NCI-H1105 (cell line): ENCODE measurements around the gene PPM1L.
"Not testable (repeated sequence)": the region's sequence is repeated elsewhere in the genome, so short reads cannot be mapped to it uniquely, and the experiment has no call there.

Experiments
- DNase-seq: peaks from one replicate; lab custom pipeline; 2025; lab: John Stamatoyannopoulos, UW

Gene PPM1L

DNA sequence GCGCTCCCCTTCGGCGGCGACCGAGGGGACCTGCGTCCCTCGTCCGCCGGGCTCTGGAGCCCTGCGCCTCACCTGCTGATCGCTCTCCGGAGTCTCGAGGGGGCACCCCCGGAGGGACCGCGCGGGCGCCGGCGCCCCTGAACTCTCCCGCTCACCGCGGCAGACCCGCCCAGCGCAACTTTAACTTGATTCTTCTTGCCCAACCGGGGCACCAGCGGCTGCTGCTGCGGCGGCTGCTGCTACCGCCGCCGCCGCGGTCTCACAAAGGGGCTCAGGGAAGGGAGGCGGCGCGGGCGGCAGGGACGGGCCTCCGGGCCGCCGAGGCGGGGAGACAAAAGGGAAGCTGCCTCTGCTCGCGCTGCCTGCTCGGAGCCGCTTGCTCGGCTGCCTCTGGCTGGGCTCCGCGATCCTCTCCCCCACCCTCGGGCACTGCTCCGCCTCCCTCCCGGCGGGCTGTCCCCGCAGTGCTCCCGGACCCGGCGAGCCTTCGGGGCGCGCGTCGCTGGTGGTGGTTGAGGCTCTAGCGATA is at the start of gene PPM1L:
Gene PPM1L (plus strand): TSS at position 456 of the 529 bp plus-strand sequence.
- DNase-seq = peak; percentile 82

DNA sequence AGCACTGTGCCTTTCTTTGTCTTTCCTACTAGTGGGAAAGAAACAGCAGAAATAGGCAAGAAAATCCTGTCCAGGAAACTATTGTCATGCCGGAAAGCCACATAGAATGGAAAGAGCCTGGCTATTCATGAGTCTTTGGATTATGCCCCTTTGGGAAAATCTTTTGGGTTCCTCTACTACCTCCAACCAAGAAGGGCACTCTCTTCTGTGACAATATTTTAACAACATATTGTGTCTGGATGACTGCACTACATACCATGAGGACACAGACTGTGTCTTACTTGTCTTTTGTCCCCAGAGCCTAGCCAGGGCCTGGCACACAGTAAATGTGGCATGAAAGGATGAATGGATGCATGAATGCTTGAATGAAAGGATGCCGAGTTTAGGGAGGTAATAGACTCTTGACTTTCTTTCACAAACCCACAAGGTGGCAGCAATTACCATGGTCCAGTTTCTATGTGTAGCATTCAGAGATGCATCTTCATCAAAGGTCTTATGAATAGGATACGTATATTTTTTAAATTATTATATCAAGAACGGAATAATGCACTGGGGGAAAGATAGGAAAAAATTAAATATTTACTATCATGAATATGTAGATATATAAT is 48.7 kb upstream of the PPM1L start:
- DNase-seq = peak; percentile 76

DNA sequence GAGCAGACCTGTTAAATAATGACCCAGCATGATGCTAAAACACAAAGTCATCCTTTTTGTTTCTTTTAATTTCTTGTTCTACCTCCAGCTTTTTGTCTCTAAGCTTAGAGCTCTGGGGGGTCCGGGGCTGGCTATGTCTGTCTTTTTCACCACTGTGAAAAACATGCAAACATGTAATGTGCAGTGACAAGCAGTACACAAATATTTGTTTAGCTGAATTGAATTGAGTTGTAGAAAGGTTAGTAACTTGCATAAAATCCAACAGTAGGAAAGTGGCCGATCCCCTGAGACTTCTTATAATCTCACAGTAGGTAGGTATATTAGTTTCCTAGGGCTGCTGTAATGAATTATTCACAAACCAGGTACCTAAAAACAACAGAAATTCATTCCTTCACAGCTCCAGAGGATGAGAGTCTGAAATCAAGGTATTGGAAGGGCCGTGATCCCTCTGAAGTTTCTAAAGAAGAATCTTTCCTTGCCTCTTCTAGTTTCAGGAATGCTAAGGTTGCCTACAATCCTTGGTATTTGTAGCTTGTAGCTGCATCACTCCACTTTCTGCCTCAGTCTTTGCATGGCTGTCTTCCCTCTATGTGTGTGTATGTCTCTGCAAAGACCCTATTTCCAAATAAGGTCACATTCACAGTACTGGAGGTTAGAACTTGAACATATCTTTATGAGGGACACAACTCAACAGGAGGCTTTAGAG is 46.4 kb upstream of the PPM1L start:
- no peak for DNase-seq

DNA sequence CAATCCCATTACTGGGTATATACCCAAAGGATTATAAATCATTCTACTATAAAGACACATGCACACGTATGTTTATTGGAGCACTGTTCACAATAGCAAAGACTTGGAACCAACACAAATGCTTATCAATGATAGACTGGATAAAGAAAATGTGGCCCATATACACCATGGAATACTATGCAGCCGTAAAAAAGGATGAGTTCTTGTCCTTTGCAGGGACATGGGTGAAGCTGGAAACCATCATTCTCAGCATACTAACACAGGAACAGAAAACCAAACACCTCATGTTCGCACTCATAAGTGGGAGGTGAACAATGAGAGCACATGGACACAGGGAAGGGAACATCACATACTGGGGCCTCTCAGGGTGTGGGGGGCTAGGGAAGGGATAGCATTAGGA is 42.9 kb upstream of the PPM1L start:
- not testable (repeated sequence) for DNase-seq

DNA sequence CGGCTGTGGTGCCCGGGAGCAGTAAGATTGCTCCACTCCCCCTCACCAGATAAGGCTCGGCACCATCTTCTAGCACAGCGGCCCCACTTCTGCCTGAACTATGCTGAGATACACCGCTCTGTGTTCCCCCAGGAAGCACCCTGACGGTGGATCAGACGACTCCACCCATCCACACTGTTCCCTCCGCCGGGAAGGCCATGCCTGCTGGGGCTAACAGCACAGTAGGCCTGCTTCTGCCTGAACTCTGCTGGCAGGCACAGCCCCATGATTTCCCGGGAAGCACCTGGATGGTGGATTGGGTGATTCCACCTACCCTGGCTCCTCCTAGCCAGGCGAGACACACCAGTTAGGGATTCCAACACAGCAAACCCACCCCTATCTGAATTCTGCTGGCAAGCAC is 36.3 kb upstream of the PPM1L start:
- no peak for DNase-seq

DNA sequence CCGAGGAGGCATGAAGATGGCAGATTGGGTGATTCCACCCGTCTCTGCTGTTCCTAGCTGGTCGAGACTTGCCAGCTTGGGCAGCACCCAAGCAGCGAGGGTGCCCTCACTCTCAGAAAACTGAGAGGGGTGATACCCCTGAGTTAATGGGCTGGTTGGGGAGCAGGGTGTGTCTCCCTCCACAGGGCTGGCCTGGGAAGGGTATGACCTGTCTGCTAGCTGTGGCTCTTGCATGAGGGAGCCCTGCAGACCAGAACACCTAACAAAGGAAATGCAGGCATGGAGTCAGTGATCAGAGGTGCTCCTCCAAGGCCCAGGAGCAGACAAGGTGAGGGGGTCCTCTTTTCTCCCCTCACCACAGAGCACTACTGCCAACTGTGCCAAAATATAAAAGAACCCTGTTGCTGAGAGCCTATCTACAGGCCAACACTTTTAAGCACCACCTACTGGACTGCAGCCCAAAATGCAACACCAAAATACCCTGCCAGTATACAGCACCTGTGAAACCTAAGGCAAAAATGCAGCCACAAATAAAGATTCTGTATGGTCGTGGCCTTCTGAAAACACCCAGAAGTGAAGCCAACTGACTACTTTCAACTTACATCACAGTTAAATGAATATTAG is 35.8 kb upstream of the PPM1L start:
- no peak for DNase-seq

DNA sequence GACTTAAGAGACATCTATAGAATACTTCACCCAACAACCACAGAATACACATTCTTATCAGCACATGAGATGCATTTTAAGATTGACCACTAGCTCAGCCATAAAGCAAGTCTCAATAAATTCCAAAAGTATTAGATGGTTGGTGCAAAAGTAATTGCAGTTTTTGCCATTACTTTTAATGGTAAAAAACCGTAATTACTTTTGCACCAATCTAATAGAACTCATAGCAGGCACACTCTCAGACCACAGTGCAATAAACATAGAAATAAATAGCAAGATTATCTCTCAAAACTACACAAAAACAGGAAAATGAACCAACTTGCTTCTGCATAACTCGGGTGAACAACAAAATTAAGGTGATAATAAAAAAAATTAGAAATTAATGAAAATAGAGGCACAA is 33.7 kb upstream of the PPM1L start:
- DNase-seq = no peak

DNA sequence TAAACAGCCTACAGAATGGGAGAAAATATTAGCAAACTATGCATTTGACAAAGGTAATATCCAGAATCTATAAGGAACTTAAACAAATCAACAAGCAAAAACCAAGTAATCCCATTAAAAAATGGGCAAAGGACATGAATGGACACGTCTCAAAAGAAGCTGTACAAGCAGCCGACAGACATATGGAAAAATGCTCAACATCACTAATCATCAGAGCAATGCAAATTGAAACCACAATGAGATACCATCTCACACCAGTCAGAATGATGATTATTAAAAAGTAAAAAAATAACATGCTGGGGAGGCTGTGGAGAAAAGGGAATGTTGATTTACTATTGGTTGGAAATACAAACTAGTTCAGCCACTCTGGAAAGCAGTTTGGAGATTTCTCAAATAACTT is 30.7 kb upstream of the PPM1L start:
- no peak for DNase-seq

DNA sequence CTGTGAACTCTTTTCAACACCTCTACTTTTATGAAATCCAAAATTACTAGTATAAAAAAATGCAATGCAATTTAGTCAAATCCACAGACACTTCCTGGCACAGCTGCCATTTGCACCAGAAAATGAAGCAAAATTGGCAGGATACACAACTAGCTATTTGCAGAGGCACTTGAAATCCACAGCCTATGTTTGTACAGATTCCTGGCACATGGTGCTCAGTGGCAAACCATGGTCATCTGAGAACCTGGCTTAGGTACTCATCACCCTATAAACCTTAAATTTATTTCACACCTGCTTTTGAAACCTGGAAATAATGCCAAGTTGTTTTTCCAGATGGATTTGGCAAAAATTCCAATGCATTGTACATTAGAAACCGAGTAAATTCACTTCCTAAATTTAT is 20.2 kb upstream of the PPM1L start:
- peak; percentile 77 for DNase-seq

DNA sequence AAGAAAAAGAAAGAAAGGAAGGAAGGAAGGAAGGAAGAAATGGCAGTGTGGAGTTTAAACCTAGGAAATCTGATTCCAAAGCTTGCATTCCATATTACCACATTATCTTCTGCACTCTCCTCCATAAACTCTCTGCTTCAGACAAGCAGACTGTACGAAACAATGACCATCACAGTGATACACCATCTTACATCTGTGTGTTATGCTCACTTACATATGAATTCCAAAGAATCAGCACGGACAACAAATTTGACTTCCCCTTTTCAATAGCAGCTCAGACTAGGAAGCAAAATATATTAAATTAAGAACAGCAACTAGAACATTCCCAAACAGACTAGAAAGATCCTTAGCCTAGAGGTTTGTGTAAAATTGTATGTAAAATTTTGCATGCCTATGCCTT is 18.0 kb upstream of the PPM1L start:
- no peak for DNase-seq

DNA sequence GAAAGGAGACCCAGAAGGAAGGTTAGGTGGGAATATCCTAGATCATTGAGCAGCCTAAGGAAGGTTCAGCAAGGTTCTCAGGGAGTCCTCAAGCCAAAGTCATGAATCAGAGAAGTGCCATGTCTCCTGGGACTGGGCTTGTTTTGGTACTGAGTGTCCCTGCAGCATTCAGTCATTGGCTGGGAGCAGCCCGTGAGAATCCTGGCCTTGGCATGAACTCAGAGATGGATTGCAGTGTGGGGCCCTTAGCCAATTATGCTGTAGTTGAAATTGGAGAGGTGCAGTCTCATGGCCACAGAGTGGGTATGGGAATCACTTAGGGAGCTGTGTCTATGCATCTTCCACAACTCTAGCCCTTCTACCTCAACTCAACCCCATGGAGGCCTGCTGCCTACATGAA is 17.0 kb upstream of the PPM1L start:
- no peak for DNase-seq

DNA sequence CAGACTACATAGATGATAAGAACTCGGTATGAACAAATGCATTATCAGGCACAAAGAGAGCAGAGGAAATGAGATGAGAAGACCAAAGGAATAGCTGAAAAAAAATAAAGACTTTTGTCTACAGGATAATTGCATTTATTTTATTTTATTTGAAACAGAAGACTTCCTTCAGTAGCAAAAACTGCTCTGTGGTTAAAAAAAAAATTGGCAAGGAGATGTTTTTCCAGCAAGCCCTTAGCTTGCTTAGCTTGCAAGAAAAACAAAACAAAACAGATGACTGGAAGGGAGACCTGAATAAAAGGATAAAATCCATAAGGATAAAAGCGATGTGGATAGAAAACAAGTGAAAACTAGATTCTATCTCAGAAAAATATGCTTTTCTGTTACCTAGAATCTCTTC is 9.1 kb upstream of the PPM1L start:
- no peak for DNase-seq

DNA sequence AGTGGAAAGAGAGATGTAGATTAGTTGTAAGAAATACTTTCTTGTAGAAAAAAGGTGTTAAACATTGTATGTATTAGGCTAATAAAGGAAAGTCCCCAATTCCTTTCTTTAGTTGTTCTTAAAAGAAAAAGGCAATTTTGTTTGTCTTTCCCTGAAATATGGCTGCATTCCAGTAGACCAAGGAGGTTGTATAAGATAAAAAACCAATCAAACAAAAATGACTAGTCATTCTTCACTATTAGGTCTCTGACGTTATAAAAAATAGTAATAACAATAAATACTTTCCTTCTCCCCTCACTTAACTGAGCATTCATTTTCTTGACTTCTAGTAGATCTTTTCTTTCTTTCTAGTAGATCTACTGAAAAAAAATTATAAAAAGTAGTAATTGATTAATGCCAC is 8.6 kb upstream of the PPM1L start:
- DNase-seq = no peak

DNA sequence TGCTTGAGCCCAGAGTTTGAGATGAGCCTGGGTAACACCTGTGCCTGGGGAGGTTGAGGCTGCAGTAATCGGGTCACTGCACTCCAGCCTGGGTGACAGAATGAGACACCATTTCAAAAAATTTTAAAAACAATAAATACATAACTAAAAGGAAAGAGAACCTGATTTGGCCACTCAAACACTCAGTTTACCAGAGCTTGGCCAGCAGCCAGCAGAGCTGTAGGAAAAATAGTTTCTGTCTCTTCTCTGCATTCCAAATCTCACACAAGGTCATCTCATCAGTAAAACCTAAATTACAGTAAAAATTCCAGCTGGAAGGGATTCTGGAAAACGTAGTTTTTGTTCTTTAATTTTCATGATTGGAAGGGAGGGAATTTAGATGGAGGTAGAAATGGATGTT is 7.8 kb upstream of the PPM1L start:
- no peak for DNase-seq

DNA sequence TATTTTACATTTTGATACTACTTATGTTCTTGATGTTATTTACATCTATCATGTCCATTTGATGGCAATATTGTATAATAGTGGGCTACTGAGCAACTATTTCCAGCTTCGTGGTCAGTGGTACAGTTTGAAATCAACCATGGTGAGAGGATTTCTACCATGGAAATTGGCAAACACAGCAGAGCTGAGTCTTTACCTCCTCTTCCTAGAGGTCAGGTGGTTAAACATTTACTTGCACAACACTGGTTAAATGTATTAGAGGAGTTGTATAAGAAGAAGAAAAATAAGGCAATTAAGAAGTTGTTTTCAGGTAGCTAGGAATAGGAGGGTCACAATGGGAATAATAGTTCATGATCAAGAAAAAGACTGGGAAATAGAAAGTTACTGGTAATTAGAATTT is 7.2 kb upstream of the PPM1L start:
- no peak for DNase-seq

DNA sequence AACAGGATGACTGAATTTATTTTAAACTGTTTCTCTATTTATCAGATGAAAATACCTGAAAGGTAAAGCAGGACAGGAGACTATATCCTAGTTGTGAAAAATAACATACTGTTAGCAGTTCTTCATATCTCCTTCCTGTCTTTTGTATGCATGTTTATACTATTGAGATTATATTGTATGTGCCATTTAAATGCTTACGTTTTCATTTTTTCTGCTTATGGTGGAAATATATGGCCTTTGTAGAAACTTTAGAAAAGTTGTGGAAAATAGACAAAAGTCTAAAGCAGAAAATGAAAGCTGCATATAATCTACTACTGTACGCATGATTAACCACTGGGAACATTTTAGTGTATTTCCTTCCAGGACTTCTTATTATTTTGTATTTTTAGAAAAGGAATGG is 2.1 kb upstream of the PPM1L start:
- no peak for DNase-seq

DNA sequence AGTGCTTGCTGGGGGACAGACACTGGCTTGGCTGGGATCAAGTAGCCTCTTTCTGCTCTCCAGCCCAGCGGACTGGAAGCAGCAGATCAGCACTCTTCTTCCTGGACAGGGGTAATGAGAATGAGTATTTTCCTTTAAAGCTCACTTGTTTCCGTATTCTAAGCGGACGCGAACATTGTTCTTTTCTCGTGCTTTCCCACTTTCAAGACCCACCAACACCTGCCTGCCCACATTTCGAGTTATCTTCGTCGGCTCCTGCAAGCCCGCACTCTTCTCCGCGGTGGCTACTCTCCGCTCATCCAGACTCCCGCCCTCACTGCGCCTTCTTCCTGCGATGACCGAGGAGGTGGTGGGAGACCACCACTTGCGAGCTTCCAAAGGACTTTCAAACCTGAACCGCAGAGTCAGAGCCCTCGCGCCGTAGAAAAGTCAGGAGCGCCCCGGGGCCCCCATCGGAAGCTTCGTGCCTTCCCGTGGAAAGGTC is 1.6 kb upstream of the PPM1L start:
- DNase-seq = peak; percentile 60

DNA sequence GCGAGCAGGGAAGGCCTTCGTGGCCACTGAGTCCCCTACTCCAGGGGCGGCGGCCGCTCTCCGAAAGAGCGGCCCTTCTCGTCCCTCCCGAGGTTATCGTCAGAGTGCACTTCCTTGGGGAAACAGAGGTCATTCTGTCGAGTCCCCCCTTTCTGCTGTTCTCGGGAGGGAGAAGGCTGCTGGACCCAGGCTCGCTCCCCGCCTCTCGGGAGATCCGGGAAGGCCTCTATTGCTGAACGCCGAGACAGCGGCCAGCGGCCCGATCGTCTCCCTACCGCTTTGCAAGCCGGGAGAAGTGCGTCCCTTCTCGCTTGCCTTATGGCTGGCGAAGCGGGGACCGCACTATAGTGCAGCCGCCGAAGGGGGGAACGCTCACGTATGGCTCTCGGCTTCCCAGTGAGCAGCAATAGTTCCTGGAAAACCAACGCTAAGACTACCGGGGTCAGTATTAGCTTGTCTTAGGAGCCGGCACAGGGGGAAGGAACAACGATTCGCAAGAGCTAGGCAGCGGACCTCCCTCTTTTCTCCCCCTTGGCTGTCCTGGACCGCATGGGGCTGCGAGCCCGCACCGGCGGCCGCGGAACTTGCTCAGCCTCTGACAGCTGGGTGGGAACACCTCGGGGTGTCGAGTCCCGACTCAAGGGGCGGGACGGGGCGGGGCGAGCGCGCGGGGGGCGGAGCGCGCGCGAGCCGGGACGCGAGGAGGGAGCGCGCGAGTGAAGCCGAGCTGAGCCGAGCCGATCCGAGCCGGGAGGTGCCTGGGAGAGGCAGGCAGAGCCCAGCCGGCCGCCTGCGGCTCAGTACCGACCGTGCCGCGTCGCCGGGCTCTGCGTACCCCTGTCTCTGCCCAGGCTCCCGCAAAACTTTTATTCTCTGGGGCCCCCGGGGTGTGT is 930 bp upstream of the PPM1L start:
- DNase-seq = peak; percentile 94

DNA sequence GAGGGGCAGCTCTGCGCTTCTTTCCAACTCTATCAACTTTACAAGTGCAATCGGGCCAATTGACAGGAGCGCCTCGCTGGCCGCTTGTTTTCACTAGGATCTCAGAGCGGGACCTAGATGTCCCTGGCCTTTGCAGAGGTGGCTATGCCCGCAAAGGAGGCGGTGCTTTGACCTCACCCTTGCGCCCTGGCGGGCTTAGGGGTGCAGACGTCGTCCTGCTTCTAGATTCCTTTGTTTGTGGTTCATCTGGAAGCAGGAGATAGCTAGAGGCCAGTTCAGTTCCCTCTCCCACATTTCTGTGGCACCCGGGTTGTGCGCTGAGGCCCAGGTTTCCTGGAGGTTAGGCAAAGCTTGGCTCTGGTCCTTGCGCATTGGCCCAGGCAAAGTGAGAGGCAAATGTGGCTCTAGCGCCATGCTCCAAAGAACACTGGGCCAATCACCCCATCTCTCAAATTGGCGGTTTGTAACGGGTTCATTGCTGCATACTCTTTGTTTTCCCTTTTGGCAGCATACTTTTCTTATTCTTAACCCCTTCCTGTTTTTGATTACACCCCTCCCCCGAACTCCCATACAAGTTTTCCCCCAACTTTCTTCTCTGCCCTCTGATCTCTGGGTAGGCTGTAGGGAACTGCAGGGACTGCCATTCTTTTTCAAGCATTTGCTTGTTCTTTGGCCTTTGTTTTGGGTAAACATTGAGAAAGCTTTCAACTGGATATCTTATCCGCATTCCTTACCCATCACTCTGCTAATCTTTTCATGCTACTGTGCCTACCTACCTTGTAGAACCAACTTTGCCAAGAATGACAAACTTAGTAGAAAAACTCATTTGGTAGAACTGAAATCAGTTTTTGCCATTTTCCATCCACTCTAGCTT is 1.4 kb downstream of the PPM1L start:
- DNase-seq = no peak

DNA sequence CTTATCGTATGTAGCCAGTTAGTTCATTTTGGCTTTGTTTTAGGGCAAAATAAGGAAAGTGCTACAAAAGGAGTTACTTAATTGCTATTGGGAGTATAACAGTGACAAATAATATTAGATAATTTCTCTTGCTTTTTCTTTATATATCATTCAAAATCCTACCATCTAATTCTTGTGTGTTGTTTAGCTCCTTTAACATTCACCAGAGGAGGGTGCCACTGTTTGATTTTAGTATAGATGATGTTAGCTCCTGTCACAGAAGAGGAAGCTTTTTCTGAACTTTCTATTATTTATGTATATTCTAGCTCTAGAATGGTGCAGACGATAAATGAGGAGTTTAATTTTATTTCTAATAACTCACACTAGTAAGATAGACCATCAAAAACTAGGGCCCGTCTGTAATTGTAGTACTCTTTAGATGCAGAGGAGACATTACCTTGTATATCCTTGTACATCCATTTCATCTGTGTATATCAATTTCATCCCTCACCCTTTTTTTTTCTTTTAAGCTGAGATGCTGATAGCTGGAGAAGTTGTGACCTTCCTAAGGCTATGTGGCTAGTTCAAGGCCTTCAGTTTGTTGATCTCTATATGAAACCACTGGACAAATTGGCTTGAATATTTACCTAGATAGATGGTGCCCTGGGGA is 3.0 kb downstream of the PPM1L start:
- DNase-seq = no peak

DNA sequence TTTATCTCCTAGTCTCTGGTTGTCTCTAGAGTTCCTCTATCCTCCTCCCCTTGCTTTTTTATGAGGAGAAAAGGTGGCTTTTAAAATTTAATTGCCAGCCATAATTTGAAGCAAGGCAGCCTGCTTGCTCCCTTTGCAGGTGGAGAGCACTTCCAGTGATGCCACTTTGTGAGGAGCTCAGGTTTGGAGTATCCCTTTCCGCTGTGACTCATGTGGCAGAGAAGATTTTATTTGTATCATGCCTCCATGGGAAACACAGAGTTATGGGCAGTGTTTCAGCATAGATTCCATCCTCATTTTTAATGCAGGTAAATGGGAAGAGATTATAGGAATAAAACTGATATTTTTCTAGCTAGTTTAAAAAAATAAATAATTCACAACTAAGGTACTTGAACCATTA is 7.0 kb downstream of the PPM1L start:
- DNase-seq = no peak
